Tibial nerve (tissue), 4 donors: ENCODE data around the gene HSD17B12.

Experiments
- CTCF ChIP-seq, 5 experiments: fragments of 200-600 bp in 3 of 5; fragments of 450-650 bp in 2 of 5; sonication (generic) in 3 of 5; IDR thresholded peaks; one replicate each; pipeline ENCODE4 v1.5.1; 2016 to 2019; ENCODE audit warnings: antibody characterized with exemption in 5 of 5, mild to moderate bottlenecking in 3 of 5, moderate library complexity in 2 of 5
- EP300 ChIP-seq, 2 donors: sonication (generic); formaldehyde crosslinking; IDR thresholded peaks; one replicate each; pipeline ENCODE4 v1.6.1; 2017; ENCODE audit warnings: antibody characterized with exemption in 2 of 2, mild to moderate bottlenecking in 1 of 2
- POLR2A ChIP-seq, 2 donors: fragments of 450-650 bp; IDR thresholded peaks; one replicate each; pipeline ENCODE4 v1.6.1; 2017; ENCODE audit warnings: antibody characterized with exemption in 2 of 2, mild to moderate bottlenecking in 2 of 2, moderate library complexity in 2 of 2

- peak in 2 of 5 experiments; percentile 28 to 62 for TF ChIP-seq CTCF (IDR thresholded peaks at IDR 0.05)
- peak; percentile 42 to 86 for TF ChIP-seq EP300 (IDR thresholded peaks at IDR 0.05)
- no peak for TF ChIP-seq POLR2A (IDR thresholded peaks at IDR 0.05)
Measured at GRCh38 chr11:43880640-43881159, 200.2 kb downstream of the HSD17B12 start, which contains the start of gene ALKBH3.
